HG03139 (cell line): ENCODE data around the gene ZNF497.
"Not testable (repeated sequence)": the region's sequence is repeated elsewhere in the genome, so short reads cannot be mapped to it uniquely, and the experiment has no call there.

ENCODE experiments used
- ATAC-seq: cut with Tn5 transposase; IDR thresholded peaks from one replicate; pipeline ENCODE4 v1.9.1; 2021; ENCODE audit not compliant: unreplicated experiment

The ZNF497 gene

GRCh38 chr19:58394821-58395219 lies 32.3 kb upstream of the ZNF497 start:
- ATAC-seq = no peak

- no peak for ATAC-seq
These were observed 31.1 kb upstream of the ZNF497 start for GRCh38 chr19:58393725-58394033.

- no peak for ATAC-seq
These were observed 30.6 kb upstream of the ZNF497 start for GRCh38 chr19:58392945-58393724.

- ATAC-seq = no peak
These were observed 25.6 kb upstream of the ZNF497 start for GRCh38 chr19:58388175-58388526.

GRCh38 chr19:58387338-58388174 lies 25.0 kb upstream of the ZNF497 start:
- no peak for ATAC-seq

- ATAC-seq = peak; percentile 92
These were observed 24.2 kb upstream of the ZNF497 start, which contains the start of gene RPS5 for GRCh38 chr19:58386576-58387337. Gene RPS5, plus strand, starts transcription at chr19:58387269. Its CDS starts 869 bp downstream, at chr19:58388138.

GRCh38 chr19:58385891-58386575 lies 23.5 kb upstream of the ZNF497 start:
- no peak for ATAC-seq

GRCh38 chr19:58385313-58385890 lies 22.9 kb upstream of the ZNF497 start:
- no peak for ATAC-seq

GRCh38 chr19:58382997-58383603 lies 20.5 kb upstream of the ZNF497 start:
- no peak for ATAC-seq

GRCh38 chr19:58381460-58382212 lies 19.1 kb upstream of the ZNF497 start:
- no peak for ATAC-seq

GRCh38 chr19:58380662-58381459 lies 18.3 kb upstream of the ZNF497 start, which contains the start of gene ZNF837:
Gene ZNF837, minus strand, starts transcription at chr19:58381030. Its CDS starts 11,698 bp downstream, at chr19:58369332.
- peak; percentile 74 for ATAC-seq

GRCh38 chr19:58380037-58380661 lies 17.6 kb upstream of the ZNF497 start:
- no peak for ATAC-seq

- no peak for ATAC-seq
These were observed 16.7 kb upstream of the ZNF497 start for GRCh38 chr19:58379246-58379645.

GRCh38 chr19:58376724-58377123 lies 14.2 kb upstream of the ZNF497 start:
- ATAC-seq = not testable (repeated sequence)

- ATAC-seq = no peak
These were observed 11.6 kb upstream of the ZNF497 start for GRCh38 chr19:58374200-58374599.

- no peak for ATAC-seq
These were observed 10.0 kb upstream of the ZNF497 start for GRCh38 chr19:58372311-58373133.
